Panc1 (cell line): Measurements from ENCODE around the gene SGMS1. TPM values are rescaled to one million over a fixed set of nuclear protein-coding genes. Genes with fewer than 3 reads are reported as not detected.

ENCODE experiments used
- ATAC-seq: fragments of 200-7000 bp; cut with Tn5 transposase; 2 replicates; pipeline ENCODE4 v1.9.1; 2020; ENCODE audit warnings: mild to moderate bottlenecking, moderate library complexity
- BruUV-seq: library from RNA; stranded (reverse); fragments of 400-500 nt; replicated peaks from 2 replicates; lab custom pipeline; 2021; lab: Mats Ljungman, UMichigan
- CTCF ChIA-PET: fragments of 300-600 bp; sonication (Branson Sonifier 250); formaldehyde crosslinking; loops from one replicate; lab custom pipeline; 2022; ENCODE audit warnings: antibody characterized with exemption; lab: Charles Lee
- POLR2A ChIA-PET: fragments of 300-600 bp; sonication (Branson Sonifier 250); formaldehyde crosslinking; loops from one replicate; lab custom pipeline; 2022; ENCODE audit warnings: antibody characterized with exemption; lab: Charles Lee
- DNase-seq: peaks from one replicate; pipeline ENCODE4 v3.0.0-alpha.2; 2010; ENCODE audit warnings: low read depth, low spot score
- H3K27ac ChIP-seq: 2 replicates; pipeline ENCODE4 v1.5.1; 2011; ENCODE audit warnings: mild to moderate bottlenecking, low read length, inconsistent platforms
- H3K27me3 ChIP-seq: fragments of 200-500 bp; sonication (Bioruptor generic); 2 replicates; pipeline ENCODE4 v1.6.0; 2014; ENCODE audit warnings: low read length, inconsistent platforms; ENCODE audit not compliant: control insufficient read depth, insufficient read depth
- H3K36me3 ChIP-seq: fragments of 200-500 bp; sonication (Bioruptor generic); 2 replicates; pipeline ENCODE4 v1.5.1; 2014; ENCODE audit warnings: inconsistent platforms, mild to moderate bottlenecking, low read length, moderate library complexity; ENCODE audit not compliant: control insufficient read depth, insufficient read depth
- H3K4me1 ChIP-seq: 2 replicates; pipeline ENCODE4 v1.5.1; 2011; ENCODE audit warnings: inconsistent platforms, mild to moderate bottlenecking, low read length, moderate library complexity; ENCODE audit not compliant: control insufficient read depth, insufficient read depth
- H3K4me3 ChIP-seq, 2 experiments: 2 replicates each; pipeline ENCODE4 v1.5.1; 2011 to 2012; ENCODE audit warnings: low read depth in 2 of 2, low read length in 2 of 2, mild to moderate bottlenecking in 2 of 2, inconsistent platforms in 1 of 2, moderate library complexity in 1 of 2
- H3K9me3 ChIP-seq: fragments of 200-500 bp; sonication (Bioruptor generic); 2 replicates; pipeline ENCODE4 v1.5.1; 2014; ENCODE audit warnings: low read depth, mild to moderate bottlenecking, inconsistent platforms, low read length, moderate library complexity; ENCODE audit not compliant: control insufficient read depth, insufficient read depth
- POLR2AphosphoS5 ChIP-seq: IDR thresholded peaks from 2 replicates; pipeline ENCODE4 v1.6.1; 2012; ENCODE audit warnings: mild to moderate bottlenecking, low read depth, low read length, moderate library complexity
- SIN3A ChIP-seq: IDR thresholded peaks from 2 replicates; pipeline ENCODE4 v1.6.1; 2012; ENCODE audit warnings: low read depth, mild to moderate bottlenecking, low read length, moderate library complexity, borderline replicate concordance; ENCODE audit not compliant: insufficient read depth
- TCF7L2 ChIP-seq: IDR thresholded peaks from 2 replicates; pipeline ENCODE4 v1.6.1; 2011; ENCODE audit warnings: mild to moderate bottlenecking, low read depth, low read length, inconsistent platforms
- in situ Hi-C: cut with HindIII; loops from 2 replicates; pipeline ENCODE4 v1.10.0; 2016; ENCODE audit warnings: low sequenced_read_pairs, low pct_unique_long_range_greater_than_20kb
- intact Hi-C: fragments of 100-400 bp; cut with micrococcal nuclease; formaldehyde crosslinking; loops from one replicate; pipeline ENCODE4 v1.10.0; 2022; ENCODE audit not compliant: unreplicated experiment
- total RNA-seq: library from RNA; stranded (reverse); gene quantifications from one replicate; pipeline ENCODE4 v1.2.1, GENCODE V29; 2021; ENCODE audit not compliant: unreplicated experiment
- TF ChIP-seq, protein P1 (sequence below): fragments of 450-650 bp; IDR thresholded peaks from 2 replicates; pipeline ENCODE4 v1.5.1; 2017; ENCODE audit warnings: mild to moderate bottlenecking
- TF ChIP-seq, protein P2 (sequence below), 2 experiments: IDR thresholded peaks; 2 replicates each; pipeline ENCODE4 v1.6.1; 2011 to 2012; ENCODE audit warnings: low read depth in 2 of 2, control low read depth in 1 of 2, low read length in 1 of 2, mild to moderate bottlenecking in 1 of 2, moderate library complexity in 1 of 2; ENCODE audit not compliant: insufficient read depth in 1 of 2

The SGMS1 gene
- total RNA-seq, 1 experiment from 2014 or later: 22.0 TPM

DNA sequence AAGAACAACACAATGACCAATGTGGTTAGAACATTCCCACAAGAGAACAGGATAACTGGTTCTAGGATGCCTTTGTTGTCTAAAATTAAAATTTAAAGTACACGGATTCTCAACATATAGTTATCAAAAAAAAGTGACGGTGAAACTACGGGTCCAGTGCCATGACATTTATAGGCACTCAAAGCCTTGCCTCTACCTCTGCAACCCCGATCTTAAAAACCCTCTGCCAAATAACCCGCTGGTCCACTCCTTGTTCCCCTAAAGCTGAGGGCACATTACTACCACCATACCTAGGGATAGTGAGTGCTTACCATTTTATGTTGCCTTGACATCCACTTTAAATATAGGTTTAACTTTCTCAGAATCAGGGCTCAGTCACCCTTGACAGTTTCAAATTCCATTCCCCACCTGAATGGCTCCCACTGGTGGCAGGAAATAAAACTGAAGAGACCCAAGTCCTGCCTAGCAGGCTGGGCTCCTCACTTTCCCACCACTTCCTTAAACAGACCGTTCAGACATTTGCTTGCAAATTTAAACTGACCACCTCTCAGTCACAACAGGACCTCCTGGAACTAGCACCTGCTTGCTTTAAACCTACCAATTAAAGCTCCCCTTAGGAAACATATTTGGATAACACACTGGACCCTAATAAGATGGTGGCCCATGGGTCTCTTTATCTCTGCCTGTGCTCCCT is 202.6 kb downstream of the SGMS1 start:
- DNase-seq: peak; percentile 13

DNA sequence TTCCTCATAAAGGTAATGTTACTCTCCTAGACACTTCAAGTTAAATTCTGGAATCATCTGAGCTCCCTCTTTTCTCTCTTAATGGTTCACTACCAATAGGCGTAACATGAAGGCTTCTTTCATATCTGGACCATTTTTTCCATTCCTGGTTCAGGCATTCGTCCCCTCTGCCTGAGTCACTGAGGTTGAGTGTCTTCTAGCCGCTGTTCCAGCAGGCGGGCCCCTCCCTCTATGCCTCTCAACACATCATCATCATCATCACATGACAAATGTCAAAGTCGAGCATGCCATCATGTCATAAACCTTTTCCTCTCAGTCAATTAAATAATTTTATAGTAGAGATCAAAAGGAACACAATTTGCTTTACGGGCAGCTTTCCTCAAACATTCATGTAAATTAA is 203.6 kb downstream of the SGMS1 start:
- Histone ChIP-seq H3K36me3 (no peaks in the 10 kb centered on the region), H3K4me3 (no peak overlapping the region), H3K4me1 (no peaks in the 10 kb centered on the region), H3K9me3 (no peaks in the 10 kb centered on the region), H3K27me3 (no peaks in the 10 kb centered on the region), H3K27ac (no peak overlapping the region)
- BruUV-seq: no TSS peak
- DNase-seq (no peak), ATAC-seq (no peak)
- POLR2A ChIA-PET: no interaction called here
- TF ChIP-seq TCF7L2: no peak
- TF ChIP-seq SIN3A: no peak
- TF ChIP-seq, protein P1, sequence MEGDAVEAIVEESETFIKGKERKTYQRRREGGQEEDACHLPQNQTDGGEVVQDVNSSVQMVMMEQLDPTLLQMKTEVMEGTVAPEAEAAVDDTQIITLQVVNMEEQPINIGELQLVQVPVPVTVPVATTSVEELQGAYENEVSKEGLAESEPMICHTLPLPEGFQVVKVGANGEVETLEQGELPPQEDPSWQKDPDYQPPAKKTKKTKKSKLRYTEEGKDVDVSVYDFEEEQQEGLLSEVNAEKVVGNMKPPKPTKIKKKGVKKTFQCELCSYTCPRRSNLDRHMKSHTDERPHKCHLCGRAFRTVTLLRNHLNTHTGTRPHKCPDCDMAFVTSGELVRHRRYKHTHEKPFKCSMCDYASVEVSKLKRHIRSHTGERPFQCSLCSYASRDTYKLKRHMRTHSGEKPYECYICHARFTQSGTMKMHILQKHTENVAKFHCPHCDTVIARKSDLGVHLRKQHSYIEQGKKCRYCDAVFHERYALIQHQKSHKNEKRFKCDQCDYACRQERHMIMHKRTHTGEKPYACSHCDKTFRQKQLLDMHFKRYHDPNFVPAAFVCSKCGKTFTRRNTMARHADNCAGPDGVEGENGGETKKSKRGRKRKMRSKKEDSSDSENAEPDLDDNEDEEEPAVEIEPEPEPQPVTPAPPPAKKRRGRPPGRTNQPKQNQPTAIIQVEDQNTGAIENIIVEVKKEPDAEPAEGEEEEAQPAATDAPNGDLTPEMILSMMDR: no peak
- no peak for TF ChIP-seq POLR2AphosphoS5
- TF ChIP-seq, protein P2, sequence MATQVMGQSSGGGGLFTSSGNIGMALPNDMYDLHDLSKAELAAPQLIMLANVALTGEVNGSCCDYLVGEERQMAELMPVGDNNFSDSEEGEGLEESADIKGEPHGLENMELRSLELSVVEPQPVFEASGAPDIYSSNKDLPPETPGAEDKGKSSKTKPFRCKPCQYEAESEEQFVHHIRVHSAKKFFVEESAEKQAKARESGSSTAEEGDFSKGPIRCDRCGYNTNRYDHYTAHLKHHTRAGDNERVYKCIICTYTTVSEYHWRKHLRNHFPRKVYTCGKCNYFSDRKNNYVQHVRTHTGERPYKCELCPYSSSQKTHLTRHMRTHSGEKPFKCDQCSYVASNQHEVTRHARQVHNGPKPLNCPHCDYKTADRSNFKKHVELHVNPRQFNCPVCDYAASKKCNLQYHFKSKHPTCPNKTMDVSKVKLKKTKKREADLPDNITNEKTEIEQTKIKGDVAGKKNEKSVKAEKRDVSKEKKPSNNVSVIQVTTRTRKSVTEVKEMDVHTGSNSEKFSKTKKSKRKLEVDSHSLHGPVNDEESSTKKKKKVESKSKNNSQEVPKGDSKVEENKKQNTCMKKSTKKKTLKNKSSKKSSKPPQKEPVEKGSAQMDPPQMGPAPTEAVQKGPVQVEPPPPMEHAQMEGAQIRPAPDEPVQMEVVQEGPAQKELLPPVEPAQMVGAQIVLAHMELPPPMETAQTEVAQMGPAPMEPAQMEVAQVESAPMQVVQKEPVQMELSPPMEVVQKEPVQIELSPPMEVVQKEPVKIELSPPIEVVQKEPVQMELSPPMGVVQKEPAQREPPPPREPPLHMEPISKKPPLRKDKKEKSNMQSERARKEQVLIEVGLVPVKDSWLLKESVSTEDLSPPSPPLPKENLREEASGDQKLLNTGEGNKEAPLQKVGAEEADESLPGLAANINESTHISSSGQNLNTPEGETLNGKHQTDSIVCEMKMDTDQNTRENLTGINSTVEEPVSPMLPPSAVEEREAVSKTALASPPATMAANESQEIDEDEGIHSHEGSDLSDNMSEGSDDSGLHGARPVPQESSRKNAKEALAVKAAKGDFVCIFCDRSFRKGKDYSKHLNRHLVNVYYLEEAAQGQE (IDR thresholded peaks at IDR 0.05; ENCODE audit: insufficient read depth in 1 of 2, low read depth in 2 of 2, low read length in 1 of 2): no peak
- intact Hi-C loops (no loop called here), in situ Hi-C loops (no loop called here)
- CTCF ChIA-PET: no interaction called here

More for the DNA sequence above, 202.6 kb downstream of the SGMS1 start:
- Histone ChIP-seq H3K4me1 (no peaks in the 10 kb centered on the region), H3K9me3 (no peaks in the 10 kb centered on the region), H3K36me3 (no peaks in the 10 kb centered on the region), H3K27me3 (no peaks in the 10 kb centered on the region), H3K27ac (no peak overlapping the region), H3K4me3 (no peak overlapping the region)
- ATAC-seq: peak; percentile 69; the same call in 1 of the 2 replicates
- in situ Hi-C loops: no loop called here
- ChIA-PET POLR2A (no interaction called here), CTCF (no interaction called here)
- TF ChIP-seq, protein P1: peak; percentile 77
- TF ChIP-seq TCF7L2: no peak
- no TSS peak for BruUV-seq
- intact Hi-C loops: no loop called here
